ENCODE measurements around the gene SLC25A10. TPM values are rescaled to one million over a fixed set of nuclear protein-coding genes. Genes with fewer than 3 reads are reported as not detected.

SLC25A10 gene
- total and polyA plus RNA-seq, 10 of the 15 experiments (the other 5 are each of a cell fraction or from before 2014, with no cell fraction given) = 0.11 to 72.7 (median 22.3) TPM

DNA sequence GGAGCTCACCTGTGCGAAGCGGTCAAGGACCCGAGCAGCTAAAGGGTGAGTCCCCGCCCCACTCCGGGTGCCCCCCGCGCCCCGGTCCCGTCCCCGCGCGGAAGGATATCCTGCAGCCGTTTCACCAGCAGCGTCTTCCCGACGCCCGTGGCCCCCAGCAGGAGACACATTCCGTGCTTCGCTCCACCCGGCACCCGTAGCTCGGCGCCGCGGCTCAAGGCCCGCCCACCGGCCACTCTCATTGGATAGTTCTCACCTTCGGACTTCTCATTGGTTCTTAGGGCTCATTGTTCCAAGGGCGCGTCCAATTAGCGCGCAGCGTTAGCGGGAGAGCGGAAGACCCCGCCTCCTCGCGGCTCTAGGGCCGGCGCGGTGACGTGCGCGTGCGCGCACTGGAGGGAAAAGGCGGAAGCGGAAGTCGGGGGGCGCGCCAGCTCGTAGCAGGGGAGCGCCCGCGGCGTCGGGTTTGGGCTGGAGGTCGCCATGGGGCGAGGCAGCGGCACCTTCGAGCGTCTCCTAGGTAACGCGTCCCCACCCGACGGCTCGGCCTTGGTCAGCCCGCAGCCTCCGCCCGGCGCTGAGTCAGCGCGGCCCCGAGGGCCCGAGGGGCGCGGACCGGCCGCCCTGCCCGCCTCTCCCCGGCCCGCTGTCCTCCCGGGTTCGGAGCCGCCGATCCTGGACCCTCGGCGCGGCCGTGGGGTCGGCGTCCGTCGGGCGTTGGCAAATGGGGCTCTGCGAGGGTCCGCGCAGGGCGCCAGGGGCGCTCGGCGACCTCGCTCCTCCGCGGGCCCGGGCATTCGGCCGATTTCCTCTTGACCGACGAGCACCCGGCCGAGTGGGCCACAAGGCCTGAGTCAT lies 28.3 kb upstream of the SLC25A10 start, which contains the start of the genes ARL16 and HGS (continued):
- TF ChIP-seq ZNF217 (IDR thresholded peaks at IDR 0.05) (no peak), RFX5 (IDR thresholded peaks at IDR 0.05; ENCODE audit: low read depth, low read length) (0 out of 2 replicates have a peak, but pooled peaks have one; percentile 22), MXI1 (IDR thresholded peaks at IDR 0.05; ENCODE audit: low read depth, low read length) (peak; percentile 86), POLR2AphosphoS2 (IDR thresholded peaks at IDR 0.05; ENCODE audit: low read depth, low read length) (peak; percentile 67; the same call in 1 of the 2 replicates), RB1 (IDR thresholded peaks at IDR 0.05; ENCODE audit: borderline replicate concordance) (no peak), DPF2 (IDR thresholded peaks at IDR 0.05) (peak; percentile 71), RBBP5 (conservative IDR thresholded peaks at IDR 0.05) (no peak), CHD1 (IDR thresholded peaks at IDR 0.05; ENCODE audit: low read depth, low read length) (peak; percentile 59; the same call in 1 of the 2 replicates), NFIC (IDR thresholded peaks at IDR 0.05; ENCODE audit: low read depth, low read length) (no peak), FOXK2 (IDR thresholded peaks at IDR 0.05) (no peak), ZNF384 (IDR thresholded peaks at IDR 0.05; ENCODE audit: borderline replicate concordance, low read depth, low read length) (no peak), WRNIP1 (IDR thresholded peaks at IDR 0.05; ENCODE audit: borderline replicate concordance, low read depth, low read length) (no peak), SMAD1 (IDR thresholded peaks at IDR 0.05; ENCODE audit: low read depth, partially characterized antibody) (no peak), IRF4 (IDR thresholded peaks at IDR 0.05; ENCODE audit: low read depth, low read length) (no peak), POLR2A (IDR thresholded peaks at IDR 0.05; ENCODE audit: low read depth, low read length) (peak; percentile 88), BACH1 (IDR thresholded peaks at IDR 0.05; ENCODE audit: borderline replicate concordance) (peak; percentile 79), CHD2 (IDR thresholded peaks at IDR 0.05; ENCODE audit: borderline replicate concordance, low read depth, low read length) (peak; percentile 95), SMARCA5 (IDR thresholded peaks at IDR 0.05) (peak; percentile 66), SREBF1 (IDR thresholded peaks at IDR 0.05; ENCODE audit: low read length) (peak; percentile 14; the same call in 1 of the 2 replicates), NFYB (IDR thresholded peaks at IDR 0.05; ENCODE audit: insufficient read depth, low read depth, low read length) (peak; percentile 96), POU2F2 (IDR thresholded peaks at IDR 0.05; ENCODE audit: borderline replicate concordance, low read depth, low read length) (peak; percentile 44; the same call in 1 of the 3 replicates), KDM1A (IDR thresholded peaks at IDR 0.05; ENCODE audit: borderline replicate concordance) (no peak)
- TF ChIP-seq, protein P1, sequence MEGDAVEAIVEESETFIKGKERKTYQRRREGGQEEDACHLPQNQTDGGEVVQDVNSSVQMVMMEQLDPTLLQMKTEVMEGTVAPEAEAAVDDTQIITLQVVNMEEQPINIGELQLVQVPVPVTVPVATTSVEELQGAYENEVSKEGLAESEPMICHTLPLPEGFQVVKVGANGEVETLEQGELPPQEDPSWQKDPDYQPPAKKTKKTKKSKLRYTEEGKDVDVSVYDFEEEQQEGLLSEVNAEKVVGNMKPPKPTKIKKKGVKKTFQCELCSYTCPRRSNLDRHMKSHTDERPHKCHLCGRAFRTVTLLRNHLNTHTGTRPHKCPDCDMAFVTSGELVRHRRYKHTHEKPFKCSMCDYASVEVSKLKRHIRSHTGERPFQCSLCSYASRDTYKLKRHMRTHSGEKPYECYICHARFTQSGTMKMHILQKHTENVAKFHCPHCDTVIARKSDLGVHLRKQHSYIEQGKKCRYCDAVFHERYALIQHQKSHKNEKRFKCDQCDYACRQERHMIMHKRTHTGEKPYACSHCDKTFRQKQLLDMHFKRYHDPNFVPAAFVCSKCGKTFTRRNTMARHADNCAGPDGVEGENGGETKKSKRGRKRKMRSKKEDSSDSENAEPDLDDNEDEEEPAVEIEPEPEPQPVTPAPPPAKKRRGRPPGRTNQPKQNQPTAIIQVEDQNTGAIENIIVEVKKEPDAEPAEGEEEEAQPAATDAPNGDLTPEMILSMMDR (IDR thresholded peaks at IDR 0.05 in 2 of 3, conservative IDR thresholded peaks at IDR 0.05 in 1 of 3; ENCODE audit: control insufficient read depth in 2 of 3, extremely low read depth in 1 of 3, insufficient read depth in 1 of 3, low read depth in 3 of 3, low read length in 3 of 3) = no peak
- TF ChIP-seq, protein P2, sequence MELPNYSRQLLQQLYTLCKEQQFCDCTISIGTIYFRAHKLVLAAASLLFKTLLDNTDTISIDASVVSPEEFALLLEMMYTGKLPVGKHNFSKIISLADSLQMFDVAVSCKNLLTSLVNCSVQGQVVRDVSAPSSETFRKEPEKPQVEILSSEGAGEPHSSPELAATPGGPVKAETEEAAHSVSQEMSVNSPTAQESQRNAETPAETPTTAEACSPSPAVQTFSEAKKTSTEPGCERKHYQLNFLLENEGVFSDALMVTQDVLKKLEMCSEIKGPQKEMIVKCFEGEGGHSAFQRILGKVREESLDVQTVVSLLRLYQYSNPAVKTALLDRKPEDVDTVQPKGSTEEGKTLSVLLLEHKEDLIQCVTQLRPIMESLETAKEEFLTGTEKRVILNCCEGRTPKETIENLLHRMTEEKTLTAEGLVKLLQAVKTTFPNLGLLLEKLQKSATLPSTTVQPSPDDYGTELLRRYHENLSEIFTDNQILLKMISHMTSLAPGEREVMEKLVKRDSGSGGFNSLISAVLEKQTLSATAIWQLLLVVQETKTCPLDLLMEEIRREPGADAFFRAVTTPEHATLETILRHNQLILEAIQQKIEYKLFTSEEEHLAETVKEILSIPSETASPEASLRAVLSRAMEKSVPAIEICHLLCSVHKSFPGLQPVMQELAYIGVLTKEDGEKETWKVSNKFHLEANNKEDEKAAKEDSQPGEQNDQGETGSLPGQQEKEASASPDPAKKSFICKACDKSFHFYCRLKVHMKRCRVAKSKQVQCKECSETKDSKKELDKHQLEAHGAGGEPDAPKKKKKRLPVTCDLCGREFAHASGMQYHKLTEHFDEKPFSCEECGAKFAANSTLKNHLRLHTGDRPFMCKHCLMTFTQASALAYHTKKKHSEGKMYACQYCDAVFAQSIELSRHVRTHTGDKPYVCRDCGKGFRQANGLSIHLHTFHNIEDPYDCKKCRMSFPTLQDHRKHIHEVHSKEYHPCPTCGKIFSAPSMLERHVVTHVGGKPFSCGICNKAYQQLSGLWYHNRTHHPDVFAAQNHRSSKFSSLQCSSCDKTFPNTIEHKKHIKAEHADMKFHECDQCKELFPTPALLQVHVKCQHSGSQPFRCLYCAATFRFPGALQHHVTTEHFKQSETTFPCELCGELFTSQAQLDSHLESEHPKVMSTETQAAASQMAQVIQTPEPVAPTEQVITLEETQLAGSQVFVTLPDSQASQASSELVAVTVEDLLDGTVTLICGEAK (IDR thresholded peaks at IDR 0.05; ENCODE audit: borderline replicate concordance) = peak; percentile 90
- TF ChIP-seq, protein P3, sequence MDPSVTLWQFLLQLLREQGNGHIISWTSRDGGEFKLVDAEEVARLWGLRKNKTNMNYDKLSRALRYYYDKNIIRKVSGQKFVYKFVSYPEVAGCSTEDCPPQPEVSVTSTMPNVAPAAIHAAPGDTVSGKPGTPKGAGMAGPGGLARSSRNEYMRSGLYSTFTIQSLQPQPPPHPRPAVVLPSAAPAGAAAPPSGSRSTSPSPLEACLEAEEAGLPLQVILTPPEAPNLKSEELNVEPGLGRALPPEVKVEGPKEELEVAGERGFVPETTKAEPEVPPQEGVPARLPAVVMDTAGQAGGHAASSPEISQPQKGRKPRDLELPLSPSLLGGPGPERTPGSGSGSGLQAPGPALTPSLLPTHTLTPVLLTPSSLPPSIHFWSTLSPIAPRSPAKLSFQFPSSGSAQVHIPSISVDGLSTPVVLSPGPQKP (IDR thresholded peaks at IDR 0.05; ENCODE audit: low read depth, low read length) = peak; percentile 72

Measured in GM12878 (cell line).